Measurements from ENCODE around the gene FBXO47. TPM values are rescaled to one million over a fixed set of nuclear protein-coding genes. Genes with fewer than 3 reads are reported as not detected.
"Not testable (repeated sequence)": the region's sequence is repeated elsewhere in the genome, so short reads cannot be mapped to it uniquely, and the experiment has no call there.

The FBXO47 gene
- total and polyA plus RNA-seq, 5 donors = not detected

DNA sequence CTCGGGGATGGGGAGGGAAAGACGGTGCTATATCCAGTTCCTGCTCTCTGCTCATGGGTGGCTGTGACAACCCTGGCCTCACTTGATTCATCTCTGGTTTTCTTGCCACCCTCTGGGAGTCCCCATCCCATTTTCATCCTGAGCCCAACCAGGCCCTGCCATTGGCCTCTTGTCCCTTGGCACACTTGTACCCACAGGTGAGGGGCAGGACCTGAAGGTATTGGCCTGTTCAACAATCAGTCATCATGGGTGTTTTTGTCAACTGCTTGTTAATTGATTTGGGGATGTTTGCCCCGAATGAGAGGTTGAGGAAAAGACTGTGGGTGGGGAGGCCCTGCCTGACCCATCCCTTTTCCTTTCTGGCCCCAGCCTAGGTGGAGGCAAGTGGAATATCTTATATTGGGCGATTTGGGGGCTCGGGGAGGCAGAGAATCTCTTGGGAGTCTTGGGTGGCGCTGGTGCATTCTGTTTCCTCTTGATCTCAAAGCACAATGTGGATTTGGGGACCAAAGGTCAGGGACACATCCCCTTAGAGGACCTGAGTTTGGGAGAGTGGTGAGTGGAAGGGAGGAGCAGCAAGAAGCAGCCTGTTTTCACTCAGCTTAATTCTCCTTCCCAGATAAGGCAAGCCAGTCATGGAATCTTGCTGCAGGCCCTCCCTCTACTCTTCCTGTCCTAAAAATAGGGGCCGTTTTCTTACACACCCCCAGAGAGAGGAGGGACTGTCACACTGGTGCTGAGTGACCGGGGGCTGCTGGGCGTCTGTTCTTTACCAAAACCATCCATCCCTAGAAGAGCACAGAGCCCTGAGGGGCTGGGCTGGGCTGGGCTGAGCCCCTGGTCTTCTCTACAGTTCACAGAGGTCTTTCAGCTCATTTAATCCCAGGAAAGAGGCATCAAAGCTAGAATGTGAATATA lies 46.6 kb downstream of the FBXO47 start:
- 48% methylated on average over 9 of the region's 9 CpGs for WGBS
- Histone ChIP-seq H3K9me3 (ENCODE audit: control insufficient read depth, low read length) (no peaks in the 10 kb centered on the region), H3K4me3 (ENCODE audit: low read length) (no peak overlapping the region), H3K27me3 (ENCODE audit: control insufficient read depth, insufficient read depth) (no peaks in the 10 kb centered on the region), H3K27ac (ENCODE audit: low read length) (peak overlapping the region; percentile 47), H3K4me1 (ENCODE audit: control insufficient read depth, insufficient read depth, low read length) (peaks cover 20% of the 10 kb centered on the region)
- ATAC-seq = peak; percentile 36 to 76
- DNase-seq = peak in 2 of 3 donors; percentile 43 to 59
- intact Hi-C loops (cut with DNase I) = no loop called here

- Histone ChIP-seq H3K4me1 (ENCODE audit: control insufficient read depth, insufficient read depth, low read length) (peaks cover 20% of the 10 kb centered on the region), H3K9me3 (ENCODE audit: control insufficient read depth, low read length) (no peaks in the 10 kb centered on the region), H3K4me3 (ENCODE audit: low read length) (no peak overlapping the region), H3K27me3 (ENCODE audit: control insufficient read depth, insufficient read depth) (no peaks in the 10 kb centered on the region), H3K27ac (ENCODE audit: low read length) (no peak overlapping the region)
- intact Hi-C loops (cut with DNase I) = no loop called here
- WGBS = 91% methylated on average over 16 of the region's 16 CpGs
- DNase-seq (peak in 2 of 3 donors; percentile 30 to 31), ATAC-seq (no peak)
These were observed 47.7 kb downstream of the FBXO47 start for GRCh38 chr17:38919316-38920078.

GRCh38 chr17:38918916-38919315 lies 48.3 kb downstream of the FBXO47 start:
- Histone ChIP-seq H3K27ac (ENCODE audit: low read length) (no peak overlapping the region), H3K4me3 (ENCODE audit: low read length) (no peak overlapping the region), H3K9me3 (ENCODE audit: control insufficient read depth, low read length) (no peaks in the 10 kb centered on the region), H3K27me3 (ENCODE audit: control insufficient read depth, insufficient read depth) (no peaks in the 10 kb centered on the region), H3K4me1 (ENCODE audit: control insufficient read depth, insufficient read depth, low read length) (peaks cover 20% of the 10 kb centered on the region)
- DNase-seq (peak in 1 of 3 donors; percentile 32), ATAC-seq (no peak)
- intact Hi-C loops (cut with DNase I) = no loop called here
- WGBS = 85% methylated on average over 5 of the region's 5 CpGs

GRCh38 chr17:38918129-38918913 lies 48.9 kb downstream of the FBXO47 start:
- intact Hi-C loops (cut with DNase I) = no loop called here
- H3K9me3 ChIP-seq (ENCODE audit: control insufficient read depth, low read length) = no peaks in the 10 kb centered on the region
- DNase-seq (peak in 2 of 3 donors; percentile 45 to 56), ATAC-seq (no peak)
- no peaks in the 10 kb centered on the region for H3K27me3 ChIP-seq (ENCODE audit: control insufficient read depth, insufficient read depth)
- H3K27ac ChIP-seq (ENCODE audit: low read length) = no peak overlapping the region
- H3K4me1 ChIP-seq (ENCODE audit: control insufficient read depth, insufficient read depth, low read length) = peaks cover 20% of the 10 kb centered on the region
- no peak overlapping the region for H3K4me3 ChIP-seq (ENCODE audit: low read length)
- WGBS = 80% methylated on average over 37 of the region's 37 CpGs

DNA sequence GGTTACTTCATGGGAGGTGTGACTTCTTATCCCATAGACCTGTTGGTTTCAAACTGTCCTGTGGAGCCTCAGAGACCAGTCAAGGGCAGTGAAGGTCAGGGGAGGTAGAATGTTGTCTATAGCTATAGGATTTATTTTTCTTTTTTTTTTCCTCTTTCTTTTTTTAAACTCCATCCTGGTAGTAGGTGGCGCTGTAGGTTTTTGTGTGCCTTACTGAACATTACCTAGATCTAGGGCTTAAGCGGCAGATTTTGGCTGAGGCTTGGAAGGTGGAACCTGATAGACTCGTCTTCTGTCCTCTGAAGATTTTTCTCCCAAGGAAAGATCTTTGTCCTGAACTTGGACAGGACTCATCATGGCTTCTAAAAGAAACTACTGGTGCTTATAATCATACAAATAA lies 49.9 kb downstream of the FBXO47 start:
- ATAC-seq = no peak
- H3K27ac ChIP-seq (ENCODE audit: low read length) = no peak overlapping the region
- H3K4me3 ChIP-seq (ENCODE audit: low read length) = no peak overlapping the region
- peaks cover 19% of the 10 kb centered on the region for H3K4me1 ChIP-seq (ENCODE audit: control insufficient read depth, insufficient read depth, low read length)
- 95% methylated on average over 3 of the region's 3 CpGs for WGBS
- intact Hi-C loops (cut with DNase I) = no loop called here
- no peak for DNase-seq
- no peaks in the 10 kb centered on the region for H3K9me3 ChIP-seq (ENCODE audit: control insufficient read depth, low read length)
- no peaks in the 10 kb centered on the region for H3K27me3 ChIP-seq (ENCODE audit: control insufficient read depth, insufficient read depth)

- Histone ChIP-seq H3K4me3 (ENCODE audit: low read length) (no peak overlapping the region), H3K27ac (ENCODE audit: low read length) (no peak overlapping the region), H3K4me1 (ENCODE audit: control insufficient read depth, insufficient read depth, low read length) (peaks cover 18% of the 10 kb centered on the region), H3K27me3 (ENCODE audit: control insufficient read depth, insufficient read depth) (no peaks in the 10 kb centered on the region), H3K9me3 (ENCODE audit: control insufficient read depth, low read length) (no peaks in the 10 kb centered on the region)
- intact Hi-C loops (cut with DNase I) = no loop called here
- DNase-seq (peak in 1 of 3 donors; percentile 13), ATAC-seq (no peak)
- 73% methylated on average over 8 of the region's 8 CpGs for WGBS
These were observed 50.4 kb downstream of the FBXO47 start for GRCh38 chr17:38916771-38917170.

DNA sequence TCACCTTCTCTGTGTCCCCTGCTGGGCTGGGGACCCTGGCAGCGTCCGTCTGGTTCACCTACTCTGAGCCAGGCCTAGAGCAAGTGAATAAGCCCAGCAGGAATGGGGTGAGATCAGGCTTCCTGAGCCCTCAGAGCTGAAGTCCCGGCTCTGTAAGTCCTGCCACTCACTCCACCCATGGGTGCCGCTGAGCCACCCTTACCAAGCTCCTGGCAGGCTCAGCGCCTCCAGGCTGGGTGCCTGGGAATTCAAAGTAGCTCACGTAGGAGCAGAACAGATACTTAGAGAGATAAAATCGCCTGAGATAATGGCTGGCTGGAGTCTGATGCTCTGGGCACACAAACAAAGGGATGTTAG lies 51.6 kb downstream of the FBXO47 start:
- intact Hi-C loops (cut with DNase I) = no loop called here
- no peak overlapping the region for H3K27ac ChIP-seq (ENCODE audit: low read length)
- no peaks in the 10 kb centered on the region for H3K9me3 ChIP-seq (ENCODE audit: control insufficient read depth, low read length)
- H3K4me3 ChIP-seq (ENCODE audit: low read length) = no peak overlapping the region
- DNase-seq (peak in 2 of 3 donors; percentile 14 to 30), ATAC-seq (no peak)
- no peaks in the 10 kb centered on the region for H3K27me3 ChIP-seq (ENCODE audit: control insufficient read depth, insufficient read depth)
- peaks cover 11% of the 10 kb centered on the region for H3K4me1 ChIP-seq (ENCODE audit: control insufficient read depth, insufficient read depth, low read length)
- WGBS = 87% methylated on average over 7 of the region's 7 CpGs

DNA sequence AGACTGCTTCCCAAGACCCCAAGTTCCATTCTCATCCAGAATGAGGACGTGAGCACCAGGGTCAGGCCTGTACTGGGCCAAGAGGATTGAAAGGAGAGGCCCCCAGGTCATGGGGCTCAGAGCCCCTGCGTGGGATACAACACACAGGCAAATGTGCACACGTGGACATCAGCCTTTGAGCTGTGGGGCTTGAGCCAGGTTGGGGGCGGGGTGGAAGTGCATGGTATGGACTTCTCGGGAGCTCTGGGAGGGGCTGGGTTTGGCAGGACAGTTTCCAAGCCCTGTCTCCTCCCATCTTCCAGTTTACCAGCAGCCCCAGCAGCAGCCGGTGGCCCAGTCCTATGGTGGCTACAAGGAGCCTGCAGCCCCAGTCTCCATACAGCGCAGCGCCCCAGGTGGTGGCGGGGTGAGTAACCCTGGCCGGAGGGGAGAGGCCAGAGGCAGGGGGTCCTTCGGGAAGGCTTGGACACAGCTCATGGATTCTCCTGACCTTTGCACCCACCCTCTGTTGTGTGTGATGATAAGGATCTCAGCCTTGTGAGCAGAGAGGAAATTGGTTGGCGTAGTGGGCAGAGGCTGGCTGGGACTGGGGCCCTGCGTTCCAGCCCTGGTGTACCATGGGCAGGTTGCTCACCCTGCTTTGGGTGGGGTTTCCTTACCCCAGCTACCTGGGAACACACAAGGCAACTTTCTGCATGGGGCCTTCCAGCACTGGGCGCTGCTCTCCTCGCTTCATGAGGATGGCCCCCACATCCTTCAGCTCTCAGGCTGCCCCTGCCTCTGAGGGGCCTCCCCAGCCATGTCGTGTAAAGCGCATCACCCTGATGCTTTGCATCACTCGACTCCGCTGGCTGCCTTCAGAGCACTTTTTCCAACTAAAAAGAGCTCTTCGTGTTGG lies 52.2 kb downstream of the FBXO47 start:
- ATAC-seq = no peak
- no peak overlapping the region for H3K27ac ChIP-seq (ENCODE audit: low read length)
- WGBS = 80% methylated on average over 20 of the region's 20 CpGs
- peaks cover 9% of the 10 kb centered on the region for H3K4me1 ChIP-seq (ENCODE audit: control insufficient read depth, insufficient read depth, low read length)
- no peak overlapping the region for H3K4me3 ChIP-seq (ENCODE audit: low read length)
- peak in 2 of 3 donors; percentile 48 to 60 for DNase-seq
- no peaks in the 10 kb centered on the region for H3K9me3 ChIP-seq (ENCODE audit: control insufficient read depth, low read length)
- intact Hi-C loops (cut with DNase I) = no loop called here
- H3K27me3 ChIP-seq (ENCODE audit: control insufficient read depth, insufficient read depth) = no peaks in the 10 kb centered on the region

GRCh38 chr17:38912221-38912813 lies 54.9 kb downstream of the FBXO47 start:
- no peaks in the 10 kb centered on the region for H3K9me3 ChIP-seq (ENCODE audit: control insufficient read depth, low read length)
- peak; percentile 35 to 52 for ATAC-seq
- peak; percentile 77 to 88 (median 85) for DNase-seq
- H3K27ac ChIP-seq (ENCODE audit: low read length) = no peak overlapping the region
- no peaks in the 10 kb centered on the region for H3K27me3 ChIP-seq (ENCODE audit: control insufficient read depth, insufficient read depth)
- H3K4me1 ChIP-seq (ENCODE audit: control insufficient read depth, insufficient read depth, low read length) = peaks cover 11% of the 10 kb centered on the region
- 45% methylated on average over 13 of the region's 13 CpGs for WGBS
- intact Hi-C loops (cut with DNase I) = no loop called here
- H3K4me3 ChIP-seq (ENCODE audit: low read length) = no peak overlapping the region

- peak in 2 of 3 donors; percentile 6 to 14 for DNase-seq
- H3K4me3 ChIP-seq (ENCODE audit: low read length); intact Hi-C loops (cut with DNase I); ATAC-seq; H3K9me3 ChIP-seq (ENCODE audit: control insufficient read depth, low read length); H3K27me3 ChIP-seq (ENCODE audit: control insufficient read depth, insufficient read depth); H3K27ac ChIP-seq (ENCODE audit: low read length): not testable (repeated sequence)
- peaks cover 13% of the 10 kb centered on the region for H3K4me1 ChIP-seq (ENCODE audit: control insufficient read depth, insufficient read depth, low read length)
- 92% methylated on average over 8 of the region's 8 CpGs for WGBS
These were observed 55.5 kb downstream of the FBXO47 start for GRCh38 chr17:38911731-38912081.

All from right cardiac atrium (tissue), 5 donors.